ENCODE measurements around the gene BRIP1. TPM values are rescaled to one million over a fixed set of nuclear protein-coding genes. Genes with fewer than 3 reads are reported as not detected.

The BRIP1 gene
- total RNA-seq, 2 donors from 2014 or later: 0.14 TPM

DNA sequence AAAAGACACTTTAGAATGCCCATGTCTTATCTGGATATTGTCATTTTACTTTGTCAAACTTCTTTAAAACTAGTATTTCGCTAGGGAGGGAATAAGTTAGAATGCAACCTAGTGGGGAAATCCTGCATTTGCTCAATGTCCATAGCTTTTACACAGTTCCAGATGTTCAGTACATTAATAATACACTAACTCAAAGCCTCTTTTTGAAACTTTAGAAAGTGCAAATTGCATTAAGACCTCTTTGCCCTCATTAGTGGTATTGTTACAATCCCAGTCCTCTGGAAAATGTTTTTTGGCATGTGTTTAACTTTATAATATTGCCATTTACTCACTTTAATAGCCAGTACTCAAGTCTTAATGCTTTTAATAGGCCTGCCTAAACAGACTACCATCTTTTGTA lies 106.8 kb downstream of the BRIP1 start:
- TF ChIP-seq CTCF (IDR thresholded peaks at IDR 0.05): no peak
- no peak overlapping the region for H3K27ac ChIP-seq
- no peak overlapping the region for H3K4me3 ChIP-seq
- H3K36me3 ChIP-seq: no peaks in the 10 kb centered on the region
- no peaks in the 10 kb centered on the region for H3K9me3 ChIP-seq
- DNase-seq (ENCODE audit: low spot score): no peak
- no peaks in the 10 kb centered on the region for H3K27me3 ChIP-seq (replicated peaks; ENCODE audit: insufficient read depth)
- no peak for ATAC-seq (ENCODE audit: insufficient number of reproducible peaks, low FRiP score, low read depth)
- no peaks in the 10 kb centered on the region for H3K4me1 ChIP-seq (ENCODE audit: control insufficient read depth in 1 of 2, low read depth in 2 of 2)

DNA sequence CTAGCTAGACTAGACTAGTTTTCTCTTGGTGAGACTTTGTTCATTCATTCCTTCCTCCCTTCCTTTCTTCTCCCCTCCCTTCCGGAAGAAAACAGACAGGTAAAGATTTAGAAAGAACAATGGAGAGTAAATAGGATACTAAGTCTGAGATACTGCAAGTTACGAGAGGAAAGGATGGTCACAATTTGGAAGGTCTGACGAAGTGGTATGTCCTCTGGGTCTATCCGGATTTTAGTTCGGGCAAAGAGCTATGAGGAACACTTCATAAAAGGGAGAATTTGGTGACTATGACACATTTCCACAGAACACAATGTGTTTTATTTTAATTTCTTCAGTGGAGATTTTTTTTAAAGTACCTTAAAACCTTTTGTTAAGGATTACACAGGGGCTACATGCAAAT lies 107.7 kb downstream of the BRIP1 start:
- Histone ChIP-seq H3K27me3 (replicated peaks; ENCODE audit: insufficient read depth) (no peaks in the 10 kb centered on the region), H3K4me3 (no peak overlapping the region), H3K9me3 (no peaks in the 10 kb centered on the region), H3K36me3 (no peaks in the 10 kb centered on the region), H3K27ac (no peak overlapping the region), H3K4me1 (ENCODE audit: control insufficient read depth in 1 of 2, low read depth in 2 of 2) (no peaks in the 10 kb centered on the region)
- no peak for DNase-seq (ENCODE audit: low spot score)
- no peak for ATAC-seq (ENCODE audit: insufficient number of reproducible peaks, low FRiP score, low read depth)
- no peak for TF ChIP-seq CTCF (IDR thresholded peaks at IDR 0.05)

GRCh38 chr17:61755078-61755477 lies 108.2 kb downstream of the BRIP1 start:
- Histone ChIP-seq H3K27ac (no peak overlapping the region), H3K4me3 (no peak overlapping the region), H3K27me3 (replicated peaks; ENCODE audit: insufficient read depth) (no peaks in the 10 kb centered on the region), H3K9me3 (no peaks in the 10 kb centered on the region), H3K36me3 (no peaks in the 10 kb centered on the region), H3K4me1 (ENCODE audit: control insufficient read depth in 1 of 2, low read depth in 2 of 2) (no peaks in the 10 kb centered on the region)
- DNase-seq (ENCODE audit: low spot score): no peak
- TF ChIP-seq CTCF (IDR thresholded peaks at IDR 0.05): no peak
- ATAC-seq (ENCODE audit: insufficient number of reproducible peaks, low FRiP score, low read depth): no peak

GRCh38 chr17:61754124-61754523 lies 109.2 kb downstream of the BRIP1 start:
- ATAC-seq (ENCODE audit: insufficient number of reproducible peaks, low FRiP score, low read depth) (no peak), DNase-seq (ENCODE audit: low spot score) (no peak)
- H3K9me3 ChIP-seq: no peaks in the 10 kb centered on the region
- no peaks in the 10 kb centered on the region for H3K36me3 ChIP-seq
- H3K27ac ChIP-seq: no peak overlapping the region
- no peaks in the 10 kb centered on the region for H3K4me1 ChIP-seq (ENCODE audit: control insufficient read depth in 1 of 2, low read depth in 2 of 2)
- no peaks in the 10 kb centered on the region for H3K27me3 ChIP-seq (replicated peaks; ENCODE audit: insufficient read depth)
- no peak overlapping the region for H3K4me3 ChIP-seq
- no peak for TF ChIP-seq CTCF (IDR thresholded peaks at IDR 0.05)

DNA sequence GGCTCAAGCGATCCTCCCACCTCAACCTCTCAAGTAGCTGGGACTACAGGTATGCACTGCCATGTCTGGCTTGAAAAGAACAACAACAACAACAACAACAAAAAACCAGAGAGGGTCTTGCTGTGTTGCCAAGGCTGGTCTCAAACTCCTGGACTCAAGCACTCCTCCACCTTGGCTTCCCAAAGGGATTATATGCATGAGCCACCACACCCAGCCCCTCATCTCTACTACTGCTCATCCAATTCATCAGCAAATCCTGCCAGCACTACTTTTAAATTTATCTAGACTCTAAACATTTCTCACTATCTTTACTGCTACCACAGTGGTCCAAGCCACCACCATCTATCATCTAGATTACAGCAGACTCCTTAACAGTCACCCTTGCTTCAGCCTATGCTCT lies 109.6 kb downstream of the BRIP1 start:
- H3K4me3 ChIP-seq: no peak overlapping the region
- H3K9me3 ChIP-seq: no peaks in the 10 kb centered on the region
- DNase-seq (ENCODE audit: low spot score) (no peak), ATAC-seq (ENCODE audit: insufficient number of reproducible peaks, low FRiP score, low read depth) (no peak)
- TF ChIP-seq CTCF (IDR thresholded peaks at IDR 0.05): no peak
- H3K4me1 ChIP-seq (ENCODE audit: control insufficient read depth in 1 of 2, low read depth in 2 of 2): no peaks in the 10 kb centered on the region
- H3K27ac ChIP-seq: no peak overlapping the region
- H3K27me3 ChIP-seq (replicated peaks; ENCODE audit: insufficient read depth): no peaks in the 10 kb centered on the region
- H3K36me3 ChIP-seq: no peaks in the 10 kb centered on the region
